HEK293 (cell line): ENCODE results near the gene C9orf153.

Experiments used
- YY2 ChIP-seq: fragments of 450-650 bp; formaldehyde crosslinking; IDR thresholded peaks from 2 replicates; pipeline ENCODE4 v1.5.1; 2016; ENCODE audit warnings: missing biosample characterization, missing genetic modification characterization
- ZBTB20 ChIP-seq: fragments of 450-650 bp; formaldehyde crosslinking; IDR thresholded peaks from 2 replicates; pipeline ENCODE4 v1.5.1; 2016; ENCODE audit warnings: missing biosample characterization, missing genetic modification characterization
- ZNF600 ChIP-seq: fragments of 450-650 bp; formaldehyde crosslinking; IDR thresholded peaks from 2 replicates; pipeline ENCODE4 v1.5.1; 2016; ENCODE audit warnings: missing biosample characterization, missing genetic modification characterization
- TF ChIP-seq, protein P1 (sequence below): fragments of 450-650 bp; formaldehyde crosslinking; IDR thresholded peaks from 2 replicates; pipeline ENCODE4 v1.5.1; 2016; ENCODE audit warnings: missing biosample characterization, missing genetic modification characterization

DNA sequence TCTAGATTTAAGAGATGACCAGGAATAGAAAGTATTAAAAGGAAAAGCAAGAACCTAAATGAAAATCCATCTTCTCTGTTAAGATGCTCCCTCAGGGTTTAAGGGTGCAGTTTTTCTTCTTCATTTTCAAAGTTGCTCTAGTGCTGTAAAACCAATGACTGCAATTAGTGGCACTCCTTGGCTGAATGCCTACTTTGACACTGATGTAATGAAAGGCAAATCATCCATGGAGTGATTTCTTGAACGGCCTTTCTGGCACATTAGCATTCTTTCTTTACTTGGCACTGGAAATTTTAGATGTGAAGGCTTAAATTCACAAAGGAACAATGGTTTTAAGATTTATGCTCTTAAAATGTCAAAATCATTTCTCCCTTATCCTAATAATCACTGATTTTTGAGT, 42.2 kb upstream of the C9orf153 start:
- no peak for TF ChIP-seq ZBTB20 (tag by site-specific recombination)
- no peak for TF ChIP-seq ZNF600
- TF ChIP-seq, protein P1, sequence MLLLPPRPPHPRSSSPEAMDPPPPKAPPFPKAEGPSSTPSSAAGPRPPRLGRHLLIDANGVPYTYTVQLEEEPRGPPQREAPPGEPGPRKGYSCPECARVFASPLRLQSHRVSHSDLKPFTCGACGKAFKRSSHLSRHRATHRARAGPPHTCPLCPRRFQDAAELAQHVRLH (tag by site-specific recombination) = no peak
- no peak for TF ChIP-seq YY2 (tag by site-specific recombination)
